Vagina (tissue), 2 donors: ENCODE data around the gene SIRT1. TPM values are rescaled to one million over a fixed set of nuclear protein-coding genes. Genes with fewer than 3 reads are reported as not detected.

Experiments
- DNase-seq, 2 donors: peaks; one replicate each; pipeline ENCODE4 v3.0.0-alpha.2; 2017; ENCODE audit errors: extremely low spot score in 2 of 2
- H3K27ac ChIP-seq: fragments of 200-600 bp; sonication (generic); one replicate; pipeline ENCODE4 v1.5.1; 2019
- H3K27me3 ChIP-seq: fragments of 200-600 bp; sonication (generic); one replicate; pipeline ENCODE4 v1.5.1; 2019
- H3K36me3 ChIP-seq, 2 donors: fragments of 200-600 bp; sonication (generic); one replicate each; pipeline ENCODE4 v1.5.1; 2017 to 2019
- H3K4me1 ChIP-seq: fragments of 200-600 bp; sonication (generic); one replicate; pipeline ENCODE4 v1.5.1; 2019
- H3K4me3 ChIP-seq, 2 donors: fragments of 200-600 bp; sonication (generic); 1 replicate in 1 of 2; 2 replicates in 1 of 2; pipeline ENCODE4 v1.5.1; 2016 to 2019
- H3K9me3 ChIP-seq: fragments of 200-600 bp; sonication (generic); one replicate; pipeline ENCODE4 v1.5.1; 2019
- POLR2A ChIP-seq, 2 donors: fragments of 450-650 bp; IDR thresholded peaks; one replicate each; pipeline ENCODE4 v1.6.1; 2017; ENCODE audit warnings: antibody characterized with exemption in 2 of 2, mild to moderate bottlenecking in 2 of 2, moderate library complexity in 2 of 2
- POLR2AphosphoS5 ChIP-seq, 2 donors: sonication (generic); formaldehyde crosslinking; IDR thresholded peaks; one replicate each; pipeline ENCODE4 v1.9.0; 2017; ENCODE audit warnings: antibody characterized with exemption in 2 of 2, mild to moderate bottlenecking in 2 of 2, low read depth in 1 of 2; ENCODE audit not compliant: insufficient read depth in 1 of 2
- intact Hi-C: fragments of 100-400 bp; cut with DNase I; formaldehyde crosslinking; loops from one replicate; pipeline ENCODE4 v1.15.1; 2023
- total RNA-seq: library from RNA; depleted of rRNA; stranded (reverse); fragments of >200 nt; gene quantifications from one replicate; pipeline ENCODE4 v1.2.3, GENCODE V29; 2016
- TF ChIP-seq, protein P1 (sequence below), 3 experiments: fragments of 450-650 bp in 2 of 3; fragments of 200-600 bp in 1 of 3; sonication (generic) in 1 of 3; IDR thresholded peaks; one replicate each; pipeline ENCODE4 v1.5.1; 2017 to 2019; ENCODE audit warnings: antibody characterized with exemption in 3 of 3, mild to moderate bottlenecking in 2 of 3, moderate library complexity in 2 of 3

SIRT1 gene
- total RNA-seq, 1 donor from 2014 or later = 18.9 TPM

GRCh38 chr10:67839951-67840350, 44.5 kb upstream of the SIRT1 start:
- Histone ChIP-seq H3K9me3 (no peaks in the 10 kb centered on the region), H3K4me3 (no peak overlapping the region), H3K27ac (no peak overlapping the region), H3K4me1 (no peaks in the 10 kb centered on the region), H3K27me3 (no peaks in the 10 kb centered on the region), H3K36me3 (no peaks in the 10 kb centered on the region)
- TF ChIP-seq POLR2A (IDR thresholded peaks at IDR 0.05) = no peak
- TF ChIP-seq POLR2AphosphoS5 (IDR thresholded peaks at IDR 0.05; ENCODE audit: insufficient read depth in 1 of 2, low read depth in 1 of 2) = no peak
- TF ChIP-seq, protein P1, sequence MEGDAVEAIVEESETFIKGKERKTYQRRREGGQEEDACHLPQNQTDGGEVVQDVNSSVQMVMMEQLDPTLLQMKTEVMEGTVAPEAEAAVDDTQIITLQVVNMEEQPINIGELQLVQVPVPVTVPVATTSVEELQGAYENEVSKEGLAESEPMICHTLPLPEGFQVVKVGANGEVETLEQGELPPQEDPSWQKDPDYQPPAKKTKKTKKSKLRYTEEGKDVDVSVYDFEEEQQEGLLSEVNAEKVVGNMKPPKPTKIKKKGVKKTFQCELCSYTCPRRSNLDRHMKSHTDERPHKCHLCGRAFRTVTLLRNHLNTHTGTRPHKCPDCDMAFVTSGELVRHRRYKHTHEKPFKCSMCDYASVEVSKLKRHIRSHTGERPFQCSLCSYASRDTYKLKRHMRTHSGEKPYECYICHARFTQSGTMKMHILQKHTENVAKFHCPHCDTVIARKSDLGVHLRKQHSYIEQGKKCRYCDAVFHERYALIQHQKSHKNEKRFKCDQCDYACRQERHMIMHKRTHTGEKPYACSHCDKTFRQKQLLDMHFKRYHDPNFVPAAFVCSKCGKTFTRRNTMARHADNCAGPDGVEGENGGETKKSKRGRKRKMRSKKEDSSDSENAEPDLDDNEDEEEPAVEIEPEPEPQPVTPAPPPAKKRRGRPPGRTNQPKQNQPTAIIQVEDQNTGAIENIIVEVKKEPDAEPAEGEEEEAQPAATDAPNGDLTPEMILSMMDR (IDR thresholded peaks at IDR 0.05) = no peak
- intact Hi-C loops = no loop called here
- no peak for DNase-seq

GRCh38 chr10:67841737-67842136, 42.7 kb upstream of the SIRT1 start:
- intact Hi-C loops = no loop called here
- no peak overlapping the region for H3K27ac ChIP-seq
- DNase-seq = no peak
- TF ChIP-seq, protein P1 (IDR thresholded peaks at IDR 0.05) = no peak
- TF ChIP-seq POLR2AphosphoS5 (IDR thresholded peaks at IDR 0.05; ENCODE audit: insufficient read depth in 1 of 2, low read depth in 1 of 2) (no peak), POLR2A (IDR thresholded peaks at IDR 0.05) (no peak)
- no peaks in the 10 kb centered on the region for H3K9me3 ChIP-seq
- H3K4me3 ChIP-seq = no peak overlapping the region
- no peaks in the 10 kb centered on the region for H3K27me3 ChIP-seq
- H3K4me1 ChIP-seq = no peaks in the 10 kb centered on the region
- no peaks in the 10 kb centered on the region for H3K36me3 ChIP-seq

DNA sequence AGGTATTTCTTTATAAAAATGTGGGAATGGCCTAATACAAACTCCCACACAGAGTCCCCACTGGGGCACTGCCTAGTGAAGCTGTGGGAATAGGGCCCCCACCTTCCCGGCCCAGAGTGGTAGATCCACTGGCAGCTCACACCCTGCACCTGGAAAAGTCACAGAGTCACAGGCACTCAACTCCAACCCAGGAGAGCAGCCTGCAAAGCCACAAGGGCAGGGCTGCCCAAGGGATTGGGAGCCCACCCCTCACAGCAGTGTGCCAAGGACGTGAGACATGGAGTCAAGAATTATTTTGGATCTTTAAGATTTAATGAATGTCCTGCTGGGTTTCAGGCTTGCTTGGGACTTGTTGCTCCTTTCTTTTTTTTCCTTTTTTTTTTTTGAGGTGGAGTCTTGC, 41.2 kb upstream of the SIRT1 start:
- Histone ChIP-seq H3K4me1 (no peaks in the 10 kb centered on the region), H3K9me3 (no peaks in the 10 kb centered on the region), H3K27me3 (no peaks in the 10 kb centered on the region), H3K36me3 (no peaks in the 10 kb centered on the region), H3K4me3 (no peak overlapping the region), H3K27ac (no peak overlapping the region)
- no peak for DNase-seq
- TF ChIP-seq POLR2A (IDR thresholded peaks at IDR 0.05) = no peak
- TF ChIP-seq POLR2AphosphoS5 (IDR thresholded peaks at IDR 0.05; ENCODE audit: insufficient read depth in 1 of 2, low read depth in 1 of 2) = no peak
- TF ChIP-seq, protein P1 (IDR thresholded peaks at IDR 0.05) = no peak
- intact Hi-C loops = no loop called here

DNA sequence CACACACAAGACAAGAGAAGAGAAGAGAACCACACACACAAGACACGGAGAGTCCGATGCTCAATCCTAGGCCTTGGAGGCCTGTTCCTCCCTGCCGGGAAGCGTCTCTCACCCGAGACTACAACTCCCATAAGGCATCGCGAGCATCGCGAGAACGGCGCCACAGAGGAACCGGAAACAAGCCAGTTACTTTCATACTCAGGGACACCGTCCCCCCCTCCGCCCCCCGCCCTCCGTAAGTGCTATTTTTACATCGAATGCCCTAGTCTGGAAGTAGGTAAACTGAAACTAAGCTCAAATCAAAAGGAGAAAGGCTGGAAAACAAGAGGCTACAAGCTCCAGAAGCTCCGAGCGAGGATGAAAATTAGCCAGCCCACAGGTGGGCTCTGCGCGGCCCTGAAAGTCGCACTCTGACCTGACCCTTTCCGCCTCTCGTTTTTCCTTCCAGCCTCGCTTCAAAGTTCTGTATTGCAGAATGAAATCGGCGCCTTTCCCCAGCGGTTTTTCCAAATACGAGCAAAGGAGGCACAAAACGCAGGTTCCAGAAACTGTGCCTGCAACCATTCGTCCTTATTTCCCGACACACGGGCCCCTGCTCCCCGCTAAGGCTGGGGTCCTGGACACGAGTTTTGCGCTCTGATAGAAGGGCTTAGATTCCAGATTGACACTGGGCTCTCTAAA, 35.0 kb upstream of the SIRT1 start:
- H3K4me3 ChIP-seq = peak overlapping the region; percentile 53 to 81
- H3K27ac ChIP-seq = peak overlapping the region; percentile 94
- intact Hi-C loops = no loop called here
- no peaks in the 10 kb centered on the region for H3K36me3 ChIP-seq
- H3K27me3 ChIP-seq = no peaks in the 10 kb centered on the region
- DNase-seq = peak in 1 of 2 donors; percentile 92
- H3K4me1 ChIP-seq = peaks cover 8% of the 10 kb centered on the region
- TF ChIP-seq POLR2A (IDR thresholded peaks at IDR 0.05) (peak in 1 of 2 donors; percentile 71), POLR2AphosphoS5 (IDR thresholded peaks at IDR 0.05; ENCODE audit: insufficient read depth in 1 of 2, low read depth in 1 of 2) (peak; percentile 76 to 92)
- TF ChIP-seq, protein P1 (IDR thresholded peaks at IDR 0.05) = no peak
- H3K9me3 ChIP-seq = no peaks in the 10 kb centered on the region

- Histone ChIP-seq H3K27me3 (no peaks in the 10 kb centered on the region), H3K4me3 (no peak overlapping the region), H3K27ac (no peak overlapping the region), H3K9me3 (no peaks in the 10 kb centered on the region), H3K36me3 (no peaks in the 10 kb centered on the region), H3K4me1 (peaks cover 8% of the 10 kb centered on the region)
- intact Hi-C loops = no loop called here
- TF ChIP-seq, protein P1 (IDR thresholded peaks at IDR 0.05) = no peak
- no peak for TF ChIP-seq POLR2A (IDR thresholded peaks at IDR 0.05)
- no peak for TF ChIP-seq POLR2AphosphoS5 (IDR thresholded peaks at IDR 0.05; ENCODE audit: insufficient read depth in 1 of 2, low read depth in 1 of 2)
- no peak for DNase-seq
These were observed 33.3 kb upstream of the SIRT1 start for GRCh38 chr10:67851186-67851585.
